ENCODE measurements around the gene CRB2.

DNA sequence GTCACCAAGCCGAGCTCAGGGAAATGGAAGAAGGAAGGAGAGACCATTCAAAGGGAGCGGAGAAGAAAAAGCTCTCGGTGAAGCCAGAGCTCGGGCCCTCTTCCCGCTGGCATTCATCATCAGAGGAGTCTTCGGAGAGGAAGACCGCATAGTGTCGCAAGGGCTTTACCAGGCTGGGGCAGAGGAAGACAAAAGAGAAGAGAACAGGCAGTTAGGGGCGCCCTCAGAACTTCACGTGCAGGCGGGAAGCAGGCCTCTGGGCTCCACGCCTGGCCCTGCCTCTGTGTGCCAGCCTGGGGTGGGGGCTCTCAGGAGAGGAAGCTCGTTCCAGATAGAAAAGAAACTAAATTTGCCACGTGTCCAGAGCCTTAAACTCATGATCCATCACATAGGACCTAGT lies 31.7 kb downstream of the CRB2 start:
- TF ChIP-seq, protein P1, sequence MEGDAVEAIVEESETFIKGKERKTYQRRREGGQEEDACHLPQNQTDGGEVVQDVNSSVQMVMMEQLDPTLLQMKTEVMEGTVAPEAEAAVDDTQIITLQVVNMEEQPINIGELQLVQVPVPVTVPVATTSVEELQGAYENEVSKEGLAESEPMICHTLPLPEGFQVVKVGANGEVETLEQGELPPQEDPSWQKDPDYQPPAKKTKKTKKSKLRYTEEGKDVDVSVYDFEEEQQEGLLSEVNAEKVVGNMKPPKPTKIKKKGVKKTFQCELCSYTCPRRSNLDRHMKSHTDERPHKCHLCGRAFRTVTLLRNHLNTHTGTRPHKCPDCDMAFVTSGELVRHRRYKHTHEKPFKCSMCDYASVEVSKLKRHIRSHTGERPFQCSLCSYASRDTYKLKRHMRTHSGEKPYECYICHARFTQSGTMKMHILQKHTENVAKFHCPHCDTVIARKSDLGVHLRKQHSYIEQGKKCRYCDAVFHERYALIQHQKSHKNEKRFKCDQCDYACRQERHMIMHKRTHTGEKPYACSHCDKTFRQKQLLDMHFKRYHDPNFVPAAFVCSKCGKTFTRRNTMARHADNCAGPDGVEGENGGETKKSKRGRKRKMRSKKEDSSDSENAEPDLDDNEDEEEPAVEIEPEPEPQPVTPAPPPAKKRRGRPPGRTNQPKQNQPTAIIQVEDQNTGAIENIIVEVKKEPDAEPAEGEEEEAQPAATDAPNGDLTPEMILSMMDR (conservative IDR thresholded peaks at IDR 0.05): no peak
- no peak for TF ChIP-seq ZFX (IDR thresholded peaks at IDR 0.05)

Data from C4-2B (cell line).